ENCODE measurements around the gene CORIN. TPM values are rescaled to one million over a fixed set of nuclear protein-coding genes. Genes with fewer than 3 reads are reported as not detected.

Gene CORIN
- total RNA-seq, 1 donor from 2014 or later = 3.4 TPM

GRCh38 chr4:47837094-47837907, 566 bp downstream of the CORIN start:
- DNase-seq (ENCODE audit: low spot score) = peak; percentile 75
- intact Hi-C loops (cut with DNase I) = loop anchor here (5.0 kb wide), 1 partner anchor 150 kb away; no protein-coding TSS in a partner anchor

DNA sequence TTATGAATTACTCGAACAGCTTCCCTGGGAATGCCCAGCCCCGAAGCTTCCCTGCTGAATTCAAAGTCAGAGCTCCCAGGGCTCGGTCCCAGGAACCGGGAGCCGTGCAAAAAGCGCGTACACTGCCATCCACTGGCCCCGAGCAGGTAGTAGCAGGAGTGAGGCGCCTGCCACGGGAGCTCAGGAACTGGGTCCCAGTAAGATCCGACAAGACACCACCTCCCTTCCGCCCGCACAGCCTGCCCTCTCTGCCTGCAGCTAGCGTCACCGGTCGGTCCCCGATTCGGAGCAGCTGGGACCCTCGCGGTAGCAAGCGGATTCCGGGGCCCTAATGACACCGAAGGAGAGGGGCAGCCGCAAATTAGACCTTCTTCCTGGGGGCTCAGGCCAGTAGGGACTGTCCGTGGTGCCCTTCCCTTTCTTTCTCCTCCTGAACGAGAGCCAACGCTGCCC, 1.2 kb downstream of the CORIN start:
- DNase-seq (ENCODE audit: low spot score) = peak; percentile 90
- intact Hi-C loops (cut with DNase I) = loop anchor here (1.0 to 5.0 kb wide), 2 partner anchors 131 to 149 kb away; no protein-coding TSS in a partner anchor

- intact Hi-C loops (cut with DNase I) = loop anchor here (5.0 kb wide), 1 partner anchor 148 kb away; no protein-coding TSS in a partner anchor
- no peak for DNase-seq (ENCODE audit: low spot score)
These were observed 2.4 kb downstream of the CORIN start for GRCh38 chr4:47835494-47835893.

DNA sequence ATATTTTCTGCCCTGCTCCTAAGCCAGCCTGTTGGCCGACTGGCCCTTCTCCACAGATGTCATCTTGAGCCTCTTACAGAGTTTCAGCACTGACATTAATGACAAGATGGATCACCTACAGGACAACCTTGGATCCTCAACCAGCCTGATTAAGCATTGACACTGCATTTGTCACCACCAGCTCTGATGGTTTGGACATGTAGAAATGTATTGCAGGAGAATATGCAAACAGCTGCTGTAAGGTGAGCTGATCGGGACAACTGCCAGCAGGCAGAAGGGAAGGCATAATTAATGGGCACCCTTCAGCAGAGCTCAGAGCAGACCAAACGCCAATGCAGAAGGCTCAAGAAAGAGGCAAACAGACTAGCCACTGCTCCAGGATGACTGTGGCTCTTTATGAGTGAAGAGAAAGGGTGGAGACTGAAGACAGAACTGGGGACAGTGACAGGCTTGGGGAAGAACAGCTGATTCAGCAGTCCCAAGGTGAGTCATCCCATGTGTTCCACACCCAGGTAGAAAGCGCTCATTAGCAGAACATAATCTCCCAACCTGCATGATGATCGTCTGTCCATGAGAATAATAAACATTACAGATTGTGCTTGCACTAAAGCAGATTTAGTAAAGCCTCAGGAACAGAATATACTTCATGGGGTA, 6.7 kb downstream of the CORIN start:
- intact Hi-C loops (cut with DNase I) = no loop called here
- DNase-seq (ENCODE audit: low spot score) = no peak

DNA sequence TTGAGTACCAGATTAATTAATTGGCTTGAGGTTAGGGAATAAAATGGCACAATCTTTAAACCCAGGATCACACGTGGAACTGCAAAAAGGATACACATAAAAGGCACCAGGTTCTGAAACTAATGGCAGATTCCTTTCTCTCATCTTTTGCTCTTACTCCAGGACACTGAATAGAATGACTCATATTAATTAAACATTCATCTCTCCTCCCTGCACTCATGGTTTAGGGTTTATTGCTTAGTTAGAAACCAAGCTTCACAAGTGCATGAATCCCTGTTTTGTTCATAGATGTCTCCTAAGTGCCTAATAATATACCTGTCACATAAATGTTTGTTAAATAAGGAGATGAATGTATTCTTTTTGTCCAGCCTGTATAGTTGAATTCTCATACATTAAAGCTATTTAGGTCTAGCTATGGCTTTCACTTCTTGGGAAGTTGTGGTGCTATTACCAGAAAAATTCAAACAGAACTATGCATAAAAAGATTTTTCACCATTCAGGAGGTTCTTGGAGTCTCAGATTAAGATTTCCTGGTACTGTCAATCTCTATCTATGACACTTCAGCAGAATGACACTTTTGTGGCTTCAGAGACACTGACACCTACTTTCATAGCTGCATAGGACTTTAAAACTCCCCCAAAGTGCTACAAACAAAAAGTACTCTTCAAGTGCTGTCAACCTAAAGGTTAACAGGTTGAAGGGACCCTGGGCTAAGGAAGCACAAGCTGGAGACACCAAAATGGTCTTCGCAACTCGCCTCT, 7.4 kb downstream of the CORIN start:
- no peak for DNase-seq (ENCODE audit: low spot score)
- intact Hi-C loops (cut with DNase I) = no loop called here

DNA sequence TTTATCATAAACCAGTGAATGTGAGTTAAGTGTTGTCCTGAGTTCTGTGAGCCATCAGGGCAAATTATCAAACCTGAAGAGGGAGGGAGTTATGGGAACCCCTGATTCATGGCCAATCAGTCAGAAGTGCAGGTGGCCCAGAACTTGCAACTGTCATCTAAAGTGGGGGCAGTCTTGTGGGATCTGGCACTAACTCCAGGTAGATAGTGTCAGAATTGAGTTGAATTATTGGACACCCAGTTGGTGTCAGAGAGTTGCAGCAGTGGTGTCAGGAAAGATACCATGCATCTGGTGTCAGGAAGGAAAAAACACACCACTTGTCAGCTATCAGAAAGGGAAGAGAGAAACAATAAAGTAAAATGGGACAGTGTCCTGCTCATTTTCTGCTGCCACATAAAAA, 8.4 kb downstream of the CORIN start:
- DNase-seq (ENCODE audit: low spot score) = no peak
- intact Hi-C loops (cut with DNase I) = no loop called here

DNA sequence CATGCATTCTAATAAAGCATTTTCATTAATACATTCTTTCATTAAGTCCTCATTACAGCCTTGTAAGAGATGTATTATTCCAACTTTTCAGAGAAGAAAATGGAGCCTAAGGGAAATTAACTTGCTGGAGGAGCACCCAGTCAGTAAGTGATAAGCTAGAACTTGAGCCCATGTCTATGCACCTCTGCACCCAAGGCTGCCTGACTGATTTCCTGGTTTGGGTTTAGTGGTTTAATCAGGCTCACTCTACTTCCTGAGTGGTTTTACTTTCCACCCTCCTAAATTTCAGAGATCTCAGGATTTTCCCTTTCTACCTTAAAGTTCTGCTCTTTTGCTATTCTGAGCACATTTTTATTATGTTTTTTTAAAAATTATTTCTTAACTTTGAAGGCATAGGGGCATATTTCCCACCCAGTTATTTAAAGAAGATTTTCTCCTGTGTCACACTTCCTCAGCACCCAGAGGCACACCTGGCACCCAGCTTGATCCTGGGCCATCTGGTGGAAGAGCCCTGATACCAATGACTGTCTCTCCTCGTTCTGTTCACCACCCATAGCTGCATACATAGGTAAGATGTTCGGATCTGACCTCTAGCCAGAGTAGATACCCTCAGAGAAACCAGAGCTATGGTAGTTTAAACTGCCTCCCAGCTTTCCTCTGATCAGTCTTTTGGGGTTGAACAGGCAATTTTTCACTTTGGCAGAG, 10.4 kb downstream of the CORIN start:
- DNase-seq (ENCODE audit: low spot score) = no peak
- intact Hi-C loops (cut with DNase I) = no loop called here

DNA sequence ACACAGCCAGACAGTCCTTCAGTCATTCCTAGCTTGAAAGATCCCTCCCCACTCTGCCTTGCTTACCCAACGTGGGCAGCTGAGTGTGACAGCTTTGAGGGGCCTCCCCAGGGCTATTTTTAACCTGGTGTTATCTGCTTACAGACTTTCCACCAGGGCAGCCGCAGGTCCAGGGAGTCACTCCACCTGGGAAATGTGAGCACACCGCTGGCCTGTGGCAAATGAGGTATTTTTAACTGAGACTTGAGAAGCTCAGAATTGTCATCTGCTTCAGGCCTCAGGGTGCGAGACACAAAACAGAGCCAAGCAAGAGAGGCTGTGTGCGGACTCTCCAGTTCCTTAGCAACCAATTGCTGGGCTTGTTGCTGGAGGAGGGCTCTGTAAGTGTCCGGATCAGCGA, 13.0 kb downstream of the CORIN start:
- intact Hi-C loops (cut with DNase I) = no loop called here
- DNase-seq (ENCODE audit: low spot score) = no peak

- intact Hi-C loops (cut with DNase I) = no loop called here
- DNase-seq (ENCODE audit: low spot score) = no peak
These were observed 18.7 kb downstream of the CORIN start for GRCh38 chr4:47819178-47819577.

DNA sequence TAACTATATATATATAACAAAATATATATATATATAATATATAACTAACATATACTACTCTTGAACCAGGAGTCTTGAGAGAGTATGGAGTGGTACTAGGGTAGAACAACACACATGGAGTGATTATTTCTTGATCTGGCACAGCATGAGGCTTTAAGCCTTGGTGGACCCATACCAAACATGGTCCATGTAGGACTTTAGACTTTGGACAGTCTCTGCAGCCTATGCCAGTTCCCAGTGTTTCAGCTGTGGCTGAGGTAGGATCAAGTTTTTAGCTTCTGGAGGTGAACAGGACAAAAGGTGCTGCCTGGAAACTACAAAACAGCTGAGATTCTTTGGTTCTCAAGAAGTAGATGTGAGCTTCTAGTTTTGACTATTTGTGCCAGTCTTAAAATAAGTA, 20.6 kb downstream of the CORIN start:
- no peak for DNase-seq (ENCODE audit: low spot score)
- intact Hi-C loops (cut with DNase I) = no loop called here

GRCh38 chr4:47816748-47817147, 21.1 kb downstream of the CORIN start:
- intact Hi-C loops (cut with DNase I) = no loop called here
- DNase-seq (ENCODE audit: low spot score) = no peak

DNA sequence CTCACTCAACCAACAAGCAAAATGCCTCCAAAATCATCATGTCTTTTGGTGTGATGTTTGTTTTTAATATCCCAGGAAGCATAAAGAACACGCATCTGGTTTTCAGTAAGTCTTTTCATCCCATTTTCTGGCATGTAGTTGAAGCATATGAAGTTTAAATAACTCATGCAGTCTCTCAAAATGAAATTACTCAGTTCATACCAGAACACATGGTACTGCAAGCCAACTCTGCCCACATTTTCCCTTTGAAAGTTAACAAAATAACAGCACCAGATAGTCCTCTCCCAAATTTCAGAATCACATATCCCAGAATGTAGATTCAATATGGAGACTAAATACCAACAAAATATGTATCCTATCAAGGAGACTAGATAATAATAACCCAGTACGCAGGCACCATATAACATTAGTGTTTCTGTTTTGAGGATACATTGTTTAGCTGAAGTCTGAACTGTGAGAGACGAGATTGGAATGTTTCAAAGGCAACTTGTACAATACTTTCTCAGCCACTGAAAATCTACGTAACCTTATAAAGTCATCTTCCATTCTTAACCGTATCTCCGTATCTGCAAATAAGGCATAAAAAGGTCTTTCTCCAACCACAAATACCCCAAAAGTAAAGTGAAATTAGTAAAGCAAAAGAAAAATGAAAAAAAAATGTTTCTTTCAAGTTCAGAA, 23.1 kb downstream of the CORIN start:
- no peak for DNase-seq (ENCODE audit: low spot score)
- intact Hi-C loops (cut with DNase I) = no loop called here

DNA sequence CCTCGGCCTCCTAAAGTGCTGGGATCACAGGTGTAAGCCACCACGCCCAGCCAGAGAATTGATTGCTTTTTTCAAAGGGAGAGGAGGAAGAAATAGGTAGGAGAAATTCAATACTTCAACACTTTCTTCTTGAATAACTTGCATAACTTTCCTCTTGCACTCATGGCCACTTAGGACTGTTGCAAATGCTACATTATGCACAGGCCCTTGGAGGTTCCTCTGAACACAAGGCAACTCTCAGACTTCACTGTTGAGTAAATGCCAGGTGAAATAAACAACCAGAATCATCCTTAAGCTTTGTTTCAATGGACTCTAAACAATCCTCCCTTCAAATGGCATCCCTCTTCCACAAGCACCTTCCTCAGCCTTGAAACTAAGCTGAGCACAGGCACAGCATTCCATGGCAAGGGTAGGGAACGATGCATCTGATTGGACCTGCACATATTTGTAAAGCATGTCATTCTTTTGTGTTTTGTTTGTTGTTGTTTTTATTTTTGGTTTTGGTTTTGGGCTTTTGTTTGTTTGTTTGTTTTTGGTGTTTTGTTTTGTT, 28.1 kb downstream of the CORIN start:
- intact Hi-C loops (cut with DNase I) = no loop called here

DNA sequence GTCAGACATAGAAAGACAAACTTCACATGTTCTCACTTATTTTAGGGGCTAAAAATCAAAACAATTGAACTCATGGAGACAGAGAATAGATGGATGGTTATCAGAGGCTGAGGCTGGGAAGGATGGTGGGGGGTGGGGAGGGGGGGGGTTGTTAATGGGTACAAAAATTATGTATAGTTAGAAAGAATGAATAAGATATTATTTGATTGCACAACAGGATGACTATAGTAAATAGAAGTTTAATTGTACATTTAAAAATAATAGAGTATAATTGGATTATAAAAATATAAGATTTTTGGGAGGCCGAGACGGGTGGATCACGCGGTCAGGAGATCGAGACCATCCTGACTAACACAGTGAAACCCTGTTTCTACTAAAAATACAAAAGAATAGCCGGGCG, 33.3 kb downstream of the CORIN start:
- intact Hi-C loops (cut with DNase I) = no loop called here
- no peak for DNase-seq (ENCODE audit: low spot score)

More for the DNA sequence above, 28.1 kb downstream of the CORIN start:
- no peak for DNase-seq (ENCODE audit: low spot score)

GRCh38 chr4:47801481-47802002, 36.3 kb downstream of the CORIN start:
- no peak for DNase-seq (ENCODE audit: low spot score)

GRCh38 chr4:47798165-47798564, 39.7 kb downstream of the CORIN start:
- no peak for DNase-seq (ENCODE audit: low spot score)
- intact Hi-C loops (cut with DNase I) = no loop called here

More at GRCh38 chr4:47801481-47802002, 36.3 kb downstream of the CORIN start:
- intact Hi-C loops (cut with DNase I) = no loop called here

DNA sequence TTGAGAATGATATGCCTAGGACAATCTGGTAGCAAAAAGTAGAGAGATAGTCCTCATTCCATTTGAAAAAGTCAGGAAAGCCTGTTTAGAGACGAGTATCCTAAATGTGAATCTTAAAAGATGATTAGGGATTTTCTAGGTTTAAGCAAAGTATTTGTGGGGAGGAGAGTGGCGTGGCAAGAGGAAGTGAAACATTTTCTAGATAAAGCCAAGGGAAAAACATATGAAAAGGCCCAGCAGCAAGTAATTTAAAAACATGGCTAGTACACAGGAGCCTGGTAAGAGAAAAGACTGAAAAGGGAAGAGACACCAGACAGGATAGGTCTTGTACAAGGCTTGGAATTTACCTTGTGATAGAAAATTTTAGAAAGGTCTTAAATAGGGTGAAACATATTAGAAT, 45.9 kb downstream of the CORIN start:
- intact Hi-C loops (cut with DNase I) = no loop called here
- no peak for DNase-seq (ENCODE audit: low spot score)

GRCh38 chr4:47790105-47790504, 47.8 kb downstream of the CORIN start:
- intact Hi-C loops (cut with DNase I) = no loop called here

GRCh38 chr4:47788126-47788525, 49.7 kb downstream of the CORIN start:
- intact Hi-C loops (cut with DNase I) = no loop called here
- no peak for DNase-seq (ENCODE audit: low spot score)

More at GRCh38 chr4:47790105-47790504, 47.8 kb downstream of the CORIN start:
- no peak for DNase-seq (ENCODE audit: low spot score)
